ENCODE measurements around the gene KCNIP3. TPM values are rescaled to one million over a fixed set of nuclear protein-coding genes. Genes with fewer than 3 reads are reported as not detected.

Gene KCNIP3
- 7.3 TPM for total RNA-seq (ENCODE audit: unreplicated experiment)
- long read RNA-seq, result 0 reads

- peaks cover 5% of the 10 kb centered on the region for H3K4me1 Mint-ChIP-seq (ENCODE audit: low read depth, unreplicated experiment)
- H3K4me3 Mint-ChIP-seq (ENCODE audit: unreplicated experiment), result peak within 1 kb of the TSS; percentile 74
- H3K27me3 Mint-ChIP-seq (ENCODE audit: unreplicated experiment), result peaks cover 2% of the 10 kb centered on the region
- H3K36me3 Mint-ChIP-seq (ENCODE audit: unreplicated experiment), result peaks cover 6% of the 10 kb centered on the region
- DNase-seq, result peak; percentile 52
- peak within 1 kb of the TSS; percentile 71 for H3K27ac Mint-ChIP-seq (ENCODE audit: unreplicated experiment)
- no peak for TF ChIP-seq CTCF (IDR thresholded peaks at IDR 0.05; ENCODE audit: partially characterized antibody, unreplicated experiment)
- H3K9me3 Mint-ChIP-seq (ENCODE audit: unreplicated experiment), result peaks cover 5% of the 10 kb centered on the region
Measured at GRCh38 chr2:95296880-95297487, at the start of gene KCNIP3. Gene KCNIP3 (plus strand): TSS chr2:95297347. CDS start chr2:95297439, 92 bp downstream.

DNA sequence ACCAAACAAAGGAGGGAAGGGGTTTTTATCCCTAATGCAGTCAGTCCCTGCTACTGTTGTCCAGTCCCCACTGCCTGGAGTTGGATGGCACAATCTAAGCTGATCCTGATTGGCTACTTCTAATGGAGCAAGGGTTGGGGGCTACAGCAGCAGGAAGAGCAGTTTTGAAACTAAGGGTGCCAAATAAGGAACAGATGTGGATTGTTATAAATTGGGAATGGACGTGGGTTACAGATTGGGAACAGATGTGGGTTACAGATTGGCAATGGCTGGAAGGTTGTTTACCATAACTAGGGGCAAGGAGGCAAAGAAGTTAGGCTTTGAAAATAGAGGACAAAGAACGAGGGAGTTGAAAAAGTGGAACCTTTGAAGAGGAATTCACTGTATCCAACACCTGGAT lies 38.9 kb upstream of the KCNIP3 start:
- peaks cover 9% of the 10 kb centered on the region for H3K36me3 Mint-ChIP-seq (ENCODE audit: unreplicated experiment)
- H3K9me3 Mint-ChIP-seq (ENCODE audit: unreplicated experiment), result peaks cover 9% of the 10 kb centered on the region
- DNase-seq, result no peak
- no peaks in the 10 kb centered on the region for H3K4me1 Mint-ChIP-seq (ENCODE audit: low read depth, unreplicated experiment)
- peak overlapping the region; percentile 37 for H3K27ac Mint-ChIP-seq (ENCODE audit: unreplicated experiment)
- H3K4me3 Mint-ChIP-seq (ENCODE audit: unreplicated experiment), result no peak overlapping the region
- TF ChIP-seq CTCF (IDR thresholded peaks at IDR 0.05; ENCODE audit: partially characterized antibody, unreplicated experiment), result no peak
- peaks cover 2% of the 10 kb centered on the region for H3K27me3 Mint-ChIP-seq (ENCODE audit: unreplicated experiment)

DNA sequence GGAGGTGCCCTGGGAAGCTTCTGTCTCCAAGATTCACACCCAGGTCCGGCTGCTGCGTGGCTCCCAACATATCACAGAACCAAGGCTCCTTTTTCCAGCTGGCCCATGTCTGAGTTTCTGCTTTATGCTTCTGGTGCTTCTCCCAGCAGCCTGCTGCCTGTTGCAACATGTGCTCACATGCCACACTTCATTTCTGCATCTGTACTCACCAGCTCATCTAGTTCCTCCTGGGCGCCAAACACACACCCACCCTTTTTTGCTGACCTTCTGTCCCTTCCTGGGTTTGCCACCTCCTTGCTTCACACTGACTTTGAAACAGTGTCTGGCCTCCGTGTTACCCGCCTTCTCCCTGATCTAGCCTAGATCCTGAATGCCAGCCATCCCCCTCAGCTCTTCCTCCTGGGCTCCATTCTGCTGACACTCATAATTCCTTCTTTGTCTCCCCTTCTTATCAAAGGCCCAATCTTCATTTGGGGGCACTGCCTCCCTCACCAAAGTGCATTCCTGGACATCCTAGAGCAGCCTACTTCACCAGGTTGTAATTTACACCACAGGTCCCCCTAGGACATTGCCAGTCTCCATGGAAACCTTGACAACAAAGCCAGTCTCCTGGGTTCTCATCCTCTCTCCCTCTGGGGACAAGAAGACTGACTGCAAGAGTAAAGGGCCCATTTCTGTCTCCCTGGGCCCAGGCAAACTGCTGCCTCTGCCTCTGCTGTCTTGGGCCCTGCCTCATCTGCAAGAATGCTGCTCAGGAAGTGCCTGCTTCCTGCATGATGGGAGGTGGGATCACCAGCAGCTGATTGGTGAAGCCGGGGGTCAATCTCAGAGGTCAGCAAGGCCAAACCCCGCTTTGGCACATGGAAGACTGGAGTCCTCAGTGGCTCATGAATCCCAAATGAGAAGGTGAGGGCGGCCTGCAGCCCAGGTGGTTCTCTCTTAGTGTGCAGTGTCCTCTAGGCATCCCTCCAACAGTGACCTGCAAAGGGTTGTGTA lies 36.8 kb upstream of the KCNIP3 start:
- DNase-seq, result no peak
- Mint-ChIP-seq H3K36me3 (ENCODE audit: unreplicated experiment) (peaks cover 9% of the 10 kb centered on the region), H3K4me3 (ENCODE audit: unreplicated experiment) (no peak overlapping the region), H3K27ac (ENCODE audit: unreplicated experiment) (no peak overlapping the region), H3K9me3 (ENCODE audit: unreplicated experiment) (peaks cover 7% of the 10 kb centered on the region), H3K27me3 (ENCODE audit: unreplicated experiment) (peaks cover 6% of the 10 kb centered on the region), H3K4me1 (ENCODE audit: low read depth, unreplicated experiment) (no peaks in the 10 kb centered on the region)
- no peak for TF ChIP-seq CTCF (IDR thresholded peaks at IDR 0.05; ENCODE audit: partially characterized antibody, unreplicated experiment)

DNA sequence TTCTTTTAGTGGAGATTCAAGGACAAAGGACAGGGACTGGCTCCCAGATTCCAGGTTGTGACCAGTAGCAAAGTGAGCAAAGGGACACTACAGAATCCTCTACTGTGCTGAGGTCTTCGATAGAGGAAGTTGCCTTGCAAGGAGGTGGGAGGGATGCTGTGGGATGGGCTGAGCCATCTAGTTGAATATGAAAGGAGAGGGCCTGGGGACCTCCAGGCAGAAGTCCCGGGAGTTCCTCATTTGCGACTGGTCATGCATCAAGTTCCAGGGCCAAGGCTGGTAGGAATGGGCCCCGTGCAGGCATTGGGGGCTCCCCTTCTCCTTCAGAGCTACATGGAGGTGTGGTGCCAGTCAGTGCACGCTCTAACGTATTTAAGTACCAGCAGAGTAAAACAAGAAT lies 35.5 kb upstream of the KCNIP3 start:
- H3K4me3 Mint-ChIP-seq (ENCODE audit: unreplicated experiment), result no peak overlapping the region
- peaks cover 9% of the 10 kb centered on the region for H3K36me3 Mint-ChIP-seq (ENCODE audit: unreplicated experiment)
- H3K27ac Mint-ChIP-seq (ENCODE audit: unreplicated experiment), result no peak overlapping the region
- TF ChIP-seq CTCF (IDR thresholded peaks at IDR 0.05; ENCODE audit: partially characterized antibody, unreplicated experiment), result no peak
- peaks cover 6% of the 10 kb centered on the region for H3K27me3 Mint-ChIP-seq (ENCODE audit: unreplicated experiment)
- H3K9me3 Mint-ChIP-seq (ENCODE audit: unreplicated experiment), result peaks cover 7% of the 10 kb centered on the region
- H3K4me1 Mint-ChIP-seq (ENCODE audit: low read depth, unreplicated experiment), result no peaks in the 10 kb centered on the region
- no peak for DNase-seq
